GM12891 (cell line): ENCODE data around the gene GPR17.

ENCODE experiments used
- POLR2A ChIP-seq: IDR thresholded peaks from 2 replicates; pipeline ENCODE4 v1.6.1; 2011; ENCODE audit warnings: low read depth, low read length, control low read depth
- POLR2AphosphoS5 ChIP-seq: IDR thresholded peaks from 2 replicates; pipeline ENCODE4 v1.6.1; 2011; ENCODE audit warnings: low read depth, low read length, control low read depth

- TF ChIP-seq POLR2A (no peak), POLR2AphosphoS5 (no peak)
Observed at GRCh38 chr2:127676906-127677305, 31.0 kb downstream of the GPR17 start.
